Progenitor cell of endocrine pancreas (in vitro differentiated cells): Measurements from ENCODE around the gene SLC35B2. TPM values are rescaled to one million over a fixed set of nuclear protein-coding genes. Genes with fewer than 3 reads are reported as not detected.

Source experiments
- DNase-seq: peaks from one replicate; pipeline ENCODE4 v3.0.0; 2021; ENCODE audit warnings: low spot score; ENCODE audit not compliant: unreplicated experiment
- H3K27ac Mint-ChIP-seq: 2 replicates; pipeline ENCODE4 v1.8.0; 2021; ENCODE audit warnings: mild to moderate bottlenecking, moderate library complexity, mixed read lengths
- H3K27me3 Mint-ChIP-seq: 2 replicates; pipeline ENCODE4 v1.8.0; 2021; ENCODE audit warnings: mixed read lengths
- H3K36me3 Mint-ChIP-seq: 2 replicates; pipeline ENCODE4 v1.8.0; 2022; ENCODE audit warnings: mixed read lengths; ENCODE audit not compliant: insufficient read depth
- H3K4me1 Mint-ChIP-seq: 2 replicates; pipeline ENCODE4 v1.8.0; 2021; ENCODE audit warnings: low read depth, mixed read lengths
- H3K4me3 Mint-ChIP-seq: 2 replicates; pipeline ENCODE4 v1.8.0; 2021; ENCODE audit warnings: low read depth, mild to moderate bottlenecking, moderate library complexity, mixed read lengths
- H3K9me3 Mint-ChIP-seq: 2 replicates; pipeline ENCODE4 v1.8.0; 2021; ENCODE audit warnings: low read depth, mixed read lengths
- total RNA-seq: library from RNA; stranded (reverse); gene quantifications from 2 replicates; pipeline ENCODE4 v1.2.1, GENCODE V29; 2021
- TF ChIP-seq, protein P1 (sequence below): fragments of 200-600 bp; sonication (generic); IDR thresholded peaks from one replicate; pipeline ENCODE4 v1.5.0; 2021; ENCODE audit warnings: antibody characterized with exemption, mild to moderate bottlenecking; ENCODE audit not compliant: unreplicated experiment

SLC35B2 gene
- total RNA-seq, 1 donor from 2014 or later, result 50.3 TPM

- Mint-ChIP-seq H3K27me3 (peaks cover 35% of the 10 kb centered on the region), H3K36me3 (no peaks in the 10 kb centered on the region), H3K4me1 (peaks cover 33% of the 10 kb centered on the region), H3K4me3 (peak overlapping the region; percentile 70), H3K9me3 (no peaks in the 10 kb centered on the region), H3K27ac (peak overlapping the region; percentile 52)
- DNase-seq, result no peak
- TF ChIP-seq, protein P1, sequence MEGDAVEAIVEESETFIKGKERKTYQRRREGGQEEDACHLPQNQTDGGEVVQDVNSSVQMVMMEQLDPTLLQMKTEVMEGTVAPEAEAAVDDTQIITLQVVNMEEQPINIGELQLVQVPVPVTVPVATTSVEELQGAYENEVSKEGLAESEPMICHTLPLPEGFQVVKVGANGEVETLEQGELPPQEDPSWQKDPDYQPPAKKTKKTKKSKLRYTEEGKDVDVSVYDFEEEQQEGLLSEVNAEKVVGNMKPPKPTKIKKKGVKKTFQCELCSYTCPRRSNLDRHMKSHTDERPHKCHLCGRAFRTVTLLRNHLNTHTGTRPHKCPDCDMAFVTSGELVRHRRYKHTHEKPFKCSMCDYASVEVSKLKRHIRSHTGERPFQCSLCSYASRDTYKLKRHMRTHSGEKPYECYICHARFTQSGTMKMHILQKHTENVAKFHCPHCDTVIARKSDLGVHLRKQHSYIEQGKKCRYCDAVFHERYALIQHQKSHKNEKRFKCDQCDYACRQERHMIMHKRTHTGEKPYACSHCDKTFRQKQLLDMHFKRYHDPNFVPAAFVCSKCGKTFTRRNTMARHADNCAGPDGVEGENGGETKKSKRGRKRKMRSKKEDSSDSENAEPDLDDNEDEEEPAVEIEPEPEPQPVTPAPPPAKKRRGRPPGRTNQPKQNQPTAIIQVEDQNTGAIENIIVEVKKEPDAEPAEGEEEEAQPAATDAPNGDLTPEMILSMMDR, result peak; percentile 27
Measured at GRCh38 chr6:44219815-44220784, 37.2 kb downstream of the SLC35B2 start.

- H3K27me3 Mint-ChIP-seq, result peaks cover 28% of the 10 kb centered on the region
- peak overlapping the region; percentile 70 for H3K4me3 Mint-ChIP-seq
- peak overlapping the region; percentile 79 for H3K27ac Mint-ChIP-seq
- no peaks in the 10 kb centered on the region for H3K36me3 Mint-ChIP-seq
- H3K9me3 Mint-ChIP-seq, result no peaks in the 10 kb centered on the region
- peak; percentile 59 for DNase-seq
- TF ChIP-seq, protein P1, result no peak
- H3K4me1 Mint-ChIP-seq, result peaks cover 25% of the 10 kb centered on the region
Measured at GRCh38 chr6:44219053-44219814, 38.1 kb downstream of the SLC35B2 start.

GRCh38 chr6:44217332-44218143 is 39.8 kb downstream of the SLC35B2 start:
- no peak overlapping the region for H3K4me3 Mint-ChIP-seq

GRCh38 chr6:44216677-44217331 is 40.5 kb downstream of the SLC35B2 start, which contains the start of gene MYMX:
TSS of gene MYMX (plus strand) at chr6:44216926. CDS start at chr6:44217472, 546 bp downstream.
- TF ChIP-seq, protein P1, result no peak
- H3K4me1 Mint-ChIP-seq, result peaks cover 17% of the 10 kb centered on the region
- no peaks in the 10 kb centered on the region for H3K9me3 Mint-ChIP-seq
- no peak for DNase-seq
- no peaks in the 10 kb centered on the region for H3K36me3 Mint-ChIP-seq
- peaks cover 23% of the 10 kb centered on the region for H3K27me3 Mint-ChIP-seq
- no peak within 1 kb of the TSS for H3K4me3 Mint-ChIP-seq
- no peak within 1 kb of the TSS for H3K27ac Mint-ChIP-seq

More at GRCh38 chr6:44217332-44218143, 39.8 kb downstream of the SLC35B2 start:
- H3K4me1 Mint-ChIP-seq, result peaks cover 17% of the 10 kb centered on the region
- no peak overlapping the region for H3K27ac Mint-ChIP-seq
- H3K27me3 Mint-ChIP-seq, result peaks cover 24% of the 10 kb centered on the region
- no peaks in the 10 kb centered on the region for H3K36me3 Mint-ChIP-seq
- DNase-seq, result no peak
- no peaks in the 10 kb centered on the region for H3K9me3 Mint-ChIP-seq
- TF ChIP-seq, protein P1, result no peak
